HFF-Myc (cell line): ENCODE measurements around the gene HDAC6.

Experiments used
- DNase-seq: peaks from one replicate; pipeline ENCODE4 v3.0.0-alpha.2; 2011; ENCODE audit warnings: low read depth; ENCODE audit errors: extremely low read depth
- H3K4me3 ChIP-seq: replicated peaks from 2 replicates; pipeline ENCODE4 v1.5.1; 2011; ENCODE audit warnings: low read depth, mild to moderate bottlenecking, control low read depth, low read length
- TF ChIP-seq, protein P1 (sequence below): IDR thresholded peaks from 2 replicates; pipeline ENCODE4 v1.5.1; 2012; ENCODE audit warnings: mild to moderate bottlenecking, low read depth, low read length, control low read depth; ENCODE audit errors: missing control alignments

HDAC6 gene

DNA sequence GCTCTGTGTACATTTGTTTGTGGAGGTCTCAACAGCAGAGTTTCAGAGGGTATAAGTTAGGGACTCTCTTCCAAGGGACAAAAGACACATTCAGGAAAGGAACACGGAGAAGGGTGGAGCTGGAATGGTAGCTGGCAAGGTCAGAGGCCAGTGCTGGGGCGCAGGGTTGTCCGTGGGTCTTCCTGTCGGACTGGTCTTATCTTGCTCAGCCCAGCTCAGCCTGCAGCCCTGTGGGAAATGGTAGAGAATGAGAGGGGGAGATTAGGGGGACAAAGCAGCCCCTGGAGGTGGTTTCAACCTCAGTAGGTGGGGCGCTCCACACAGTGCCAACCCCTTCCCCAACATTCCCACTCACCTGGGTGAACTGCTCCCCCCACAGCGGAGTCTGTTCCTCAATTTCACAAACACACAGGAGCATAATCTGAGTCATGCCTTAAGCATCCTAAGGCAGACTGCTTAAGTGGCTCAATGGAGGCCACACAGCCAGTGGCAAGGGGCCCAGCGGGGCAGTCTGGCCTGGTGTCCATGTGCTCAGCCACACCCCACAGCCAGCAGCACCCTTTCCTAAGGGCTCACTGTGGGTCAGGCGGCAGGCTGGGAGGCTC is 6.9 kb upstream of the HDAC6 start:
- DNase-seq = peak; percentile 14
- H3K4me3 ChIP-seq = no peak overlapping the region
- TF ChIP-seq, protein P1, sequence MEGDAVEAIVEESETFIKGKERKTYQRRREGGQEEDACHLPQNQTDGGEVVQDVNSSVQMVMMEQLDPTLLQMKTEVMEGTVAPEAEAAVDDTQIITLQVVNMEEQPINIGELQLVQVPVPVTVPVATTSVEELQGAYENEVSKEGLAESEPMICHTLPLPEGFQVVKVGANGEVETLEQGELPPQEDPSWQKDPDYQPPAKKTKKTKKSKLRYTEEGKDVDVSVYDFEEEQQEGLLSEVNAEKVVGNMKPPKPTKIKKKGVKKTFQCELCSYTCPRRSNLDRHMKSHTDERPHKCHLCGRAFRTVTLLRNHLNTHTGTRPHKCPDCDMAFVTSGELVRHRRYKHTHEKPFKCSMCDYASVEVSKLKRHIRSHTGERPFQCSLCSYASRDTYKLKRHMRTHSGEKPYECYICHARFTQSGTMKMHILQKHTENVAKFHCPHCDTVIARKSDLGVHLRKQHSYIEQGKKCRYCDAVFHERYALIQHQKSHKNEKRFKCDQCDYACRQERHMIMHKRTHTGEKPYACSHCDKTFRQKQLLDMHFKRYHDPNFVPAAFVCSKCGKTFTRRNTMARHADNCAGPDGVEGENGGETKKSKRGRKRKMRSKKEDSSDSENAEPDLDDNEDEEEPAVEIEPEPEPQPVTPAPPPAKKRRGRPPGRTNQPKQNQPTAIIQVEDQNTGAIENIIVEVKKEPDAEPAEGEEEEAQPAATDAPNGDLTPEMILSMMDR = no peak

DNA sequence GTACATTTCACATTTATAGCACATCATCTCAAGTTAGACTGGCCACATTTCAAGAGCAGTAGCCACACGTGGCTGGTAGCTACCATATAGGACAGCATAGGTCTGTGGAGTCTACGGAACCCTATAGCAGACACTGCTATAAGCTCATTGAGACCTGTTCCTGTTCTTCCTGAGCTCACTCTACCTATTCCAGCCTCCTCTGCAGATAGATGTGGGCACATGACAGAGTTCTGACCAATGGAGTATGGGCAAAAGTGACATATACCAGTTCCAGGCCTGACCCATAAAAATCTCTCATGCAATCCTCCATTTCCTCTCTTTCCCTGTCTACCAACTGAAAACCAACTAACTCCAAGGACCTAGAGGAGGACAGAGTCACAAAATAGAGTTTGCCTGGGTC is 3.5 kb upstream of the HDAC6 start:
- no peak for DNase-seq
- H3K4me3 ChIP-seq = no peak overlapping the region
- TF ChIP-seq, protein P1 = no peak

DNA sequence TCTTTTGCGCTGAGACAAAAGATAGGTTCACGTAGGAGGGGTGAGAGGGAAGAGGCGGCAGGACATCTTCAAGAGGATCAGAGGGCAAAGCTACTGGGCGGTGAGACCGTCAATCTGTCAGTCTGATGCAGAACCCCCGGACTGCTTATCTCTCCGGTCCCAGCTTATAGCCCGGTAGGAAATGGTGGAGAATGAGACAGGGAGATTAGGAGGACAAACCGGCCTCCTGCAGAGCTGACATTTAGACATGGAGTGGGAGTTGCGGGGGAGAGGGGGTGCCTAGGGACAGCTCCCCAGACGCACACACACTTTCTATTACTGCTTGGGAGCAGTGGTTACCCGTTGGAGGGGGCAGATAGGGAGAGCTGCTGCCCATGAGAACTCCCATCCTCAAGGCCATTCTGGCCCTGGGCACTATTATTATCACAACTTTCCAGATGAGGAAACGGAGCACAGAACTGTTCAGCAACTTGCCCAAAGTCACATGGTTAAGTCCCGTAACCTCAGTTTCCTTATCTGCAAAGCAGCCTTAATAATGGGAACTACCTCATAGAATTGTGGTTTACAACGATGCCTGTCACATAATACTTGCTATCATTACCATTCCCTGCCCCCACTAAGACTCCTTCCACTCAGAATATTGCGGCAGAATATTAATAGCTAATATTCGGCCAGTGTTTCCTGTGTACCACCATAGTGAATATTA is 1.1 kb upstream of the HDAC6 start:
- TF ChIP-seq, protein P1 = no peak
- H3K4me3 ChIP-seq = peak overlapping the region; percentile 55
- no peak for DNase-seq

DNA sequence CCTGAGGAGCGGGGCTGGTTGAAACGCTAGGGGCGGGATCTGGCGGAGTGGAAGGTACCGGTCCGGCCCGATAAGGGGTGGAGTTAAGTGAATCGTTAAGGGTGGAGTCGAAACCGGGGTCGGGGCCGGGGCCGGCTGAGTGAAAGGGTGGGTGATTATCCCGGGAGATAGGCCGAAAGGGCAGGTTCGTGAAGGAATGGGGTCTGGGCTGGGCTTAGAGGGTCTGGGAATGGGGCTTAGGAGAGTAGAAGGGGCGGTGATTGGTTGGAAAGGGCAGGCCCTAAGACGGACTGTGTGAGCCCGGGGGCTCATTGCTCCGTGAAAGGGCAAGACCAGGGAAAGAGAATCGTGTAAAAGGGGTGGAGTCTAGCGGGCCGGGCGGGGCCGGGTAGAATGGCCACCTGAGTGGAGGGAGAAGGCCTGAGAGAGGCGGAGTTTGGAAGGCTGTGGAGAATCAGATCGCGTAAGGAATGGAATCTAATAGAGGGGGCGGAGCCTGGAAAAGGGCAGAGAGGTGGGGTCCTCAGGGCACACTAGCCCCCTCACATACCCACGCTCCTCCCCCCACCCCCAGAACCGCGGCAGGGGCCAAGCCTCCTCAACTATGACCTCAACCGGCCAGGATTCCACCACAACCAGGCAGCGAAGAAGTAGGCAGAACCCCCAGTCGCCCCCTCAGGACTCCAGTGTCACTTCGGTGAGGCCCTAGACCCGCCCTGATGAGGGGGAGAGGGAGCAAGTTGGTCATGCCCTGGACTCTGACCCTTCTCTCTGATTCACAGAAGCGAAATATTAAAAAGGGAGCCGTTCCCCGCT is 430 bp downstream of the HDAC6 start:
- peak; percentile 33 for DNase-seq
- TF ChIP-seq, protein P1 = no peak
- H3K4me3 ChIP-seq = peak overlapping the region; percentile 57

DNA sequence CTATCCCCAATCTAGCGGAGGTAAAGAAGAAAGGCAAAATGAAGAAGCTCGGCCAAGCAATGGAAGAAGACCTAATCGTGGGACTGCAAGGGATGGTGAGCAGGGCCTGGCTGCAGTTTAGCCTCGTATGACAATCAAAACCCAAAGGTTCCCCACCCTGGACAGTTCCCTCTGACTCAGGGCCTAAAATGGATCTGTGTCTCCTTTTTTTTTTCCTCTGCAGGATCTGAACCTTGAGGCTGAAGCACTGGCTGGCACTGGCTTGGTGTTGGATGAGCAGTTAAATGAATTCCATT is 986 bp downstream of the HDAC6 start:
- no peak for DNase-seq
- TF ChIP-seq, protein P1 = no peak
- peak overlapping the region; percentile 57 for H3K4me3 ChIP-seq

DNA sequence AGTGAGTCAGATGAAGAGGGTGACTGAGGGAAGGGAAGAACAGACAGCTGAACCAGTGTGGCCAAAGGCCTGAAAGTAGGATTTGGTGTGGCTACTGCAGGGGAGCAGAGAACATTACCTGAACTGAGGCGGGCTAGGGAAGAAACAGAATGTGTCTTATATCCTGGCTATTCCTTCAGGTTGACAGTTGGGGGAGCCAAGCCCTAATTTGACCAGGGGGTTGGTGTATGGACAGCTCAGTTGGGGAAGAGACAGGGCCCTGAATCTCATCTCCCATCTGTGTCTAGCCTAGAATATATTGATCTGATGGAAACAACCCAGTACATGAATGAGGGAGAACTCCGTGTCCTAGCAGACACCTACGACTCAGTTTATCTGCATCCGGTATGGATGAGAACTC is 4.2 kb downstream of the HDAC6 start:
- TF ChIP-seq, protein P1 = no peak
- H3K4me3 ChIP-seq = no peak overlapping the region
- no peak for DNase-seq
